ENCODE results near the gene LRP1B. TPM values are rescaled to one million over a fixed set of nuclear protein-coding genes. Genes with fewer than 3 reads are reported as not detected.
A peak's percentile ranks its signal among the peaks of the same experiment; 100 is the strongest.

Gene LRP1B
- total RNA-seq, 1 experiment from 2014 or later: 0.52 TPM

GRCh38 chr2:141928476-141928875 is 202.3 kb downstream of the LRP1B start:
- 0 out of 2 replicates have a peak, but pooled peaks cover 4% of the 10 kb centered on the region for H3K9me3 Mint-ChIP-seq
- DNase-seq (ENCODE audit: low spot score) (no peak), ATAC-seq (no peak)
- POLR2A ChIA-PET: no interaction called here
- CTCF ChIA-PET: interaction anchor here (0.7 kb wide), 1 partner anchor 834 kb away, joined by 4 read pairs; no protein-coding TSS in a partner anchor
- TF ChIP-seq ZNF317 (CRISPR knock-in tag; IDR thresholded peaks at IDR 0.05; ENCODE audit: borderline replicate concordance, low read depth) (no peak), ZNF396 (CRISPR knock-in tag; IDR thresholded peaks at IDR 0.05; ENCODE audit: borderline replicate concordance) (no peak), ARID4B (CRISPR knock-in tag; IDR thresholded peaks at IDR 0.05; ENCODE audit: borderline replicate concordance) (no peak), STAT6 (CRISPR knock-in tag; conservative IDR thresholded peaks at IDR 0.05; ENCODE audit: low read depth) (no peak), USF1 (CRISPR knock-in tag; IDR thresholded peaks at IDR 0.05) (no peak), ZNF281 (CRISPR knock-in tag; IDR thresholded peaks at IDR 0.05) (no peak), E2F5 (CRISPR knock-in tag; IDR thresholded peaks at IDR 0.05) (no peak), ATF3 (CRISPR knock-in tag; conservative IDR thresholded peaks at IDR 0.05) (no peak), ZNF512 (CRISPR knock-in tag; IDR thresholded peaks at IDR 0.05; ENCODE audit: borderline replicate concordance) (no peak), NR3C1 (CRISPR knock-in tag; conservative IDR thresholded peaks at IDR 0.05; ENCODE audit: low read depth) (no peak), NR2C2 (CRISPR knock-in tag; IDR thresholded peaks at IDR 0.05) (no peak)
- H3K36me3 Mint-ChIP-seq: no peaks in the 10 kb centered on the region
- H3K4me1 Mint-ChIP-seq: peaks cover 11% of the 10 kb centered on the region
- H3K27me3 Mint-ChIP-seq (ENCODE audit: low read depth): no peaks in the 10 kb centered on the region
- H3K27ac Mint-ChIP-seq: peak overlapping the region; percentile 52; the same call in 1 of the 2 replicates
- H3K4me3 Mint-ChIP-seq: no peak overlapping the region

Measured in WTC11 (cell line).